ENCODE measurements around the gene FLT1. TPM values are rescaled to one million over a fixed set of nuclear protein-coding genes. Genes with fewer than 3 reads are reported as not detected.

FLT1 gene
- total RNA-seq, 1 experiment from 2014 or later, result not detected

GRCh38 chr13:28412981-28413380, 81.9 kb downstream of the FLT1 start:
- no peak for DNase-seq
- peaks cover 12% of the 10 kb centered on the region for H3K27me3 Mint-ChIP-seq (ENCODE audit: unreplicated experiment)
- no peaks in the 10 kb centered on the region for H3K36me3 Mint-ChIP-seq (ENCODE audit: insufficient read depth, unreplicated experiment)
- intact Hi-C loops (cut with micrococcal nuclease; ENCODE audit: unreplicated experiment), result no loop called here
- H3K9me3 Mint-ChIP-seq (ENCODE audit: low read depth, unreplicated experiment), result no peaks in the 10 kb centered on the region
- TF ChIP-seq CTCF (IDR thresholded peaks at IDR 0.05; ENCODE audit: unreplicated experiment), result no peak
- no TSS peak for BruUV-seq (replicated peaks)
- H3K27ac Mint-ChIP-seq (ENCODE audit: unreplicated experiment), result no peak overlapping the region
- H3K4me3 Mint-ChIP-seq (ENCODE audit: low read depth, unreplicated experiment), result no peak overlapping the region
- no peaks in the 10 kb centered on the region for H3K4me1 Mint-ChIP-seq (ENCODE audit: low read depth, unreplicated experiment)
- CTCF ChIA-PET, result no interaction called here

DNA sequence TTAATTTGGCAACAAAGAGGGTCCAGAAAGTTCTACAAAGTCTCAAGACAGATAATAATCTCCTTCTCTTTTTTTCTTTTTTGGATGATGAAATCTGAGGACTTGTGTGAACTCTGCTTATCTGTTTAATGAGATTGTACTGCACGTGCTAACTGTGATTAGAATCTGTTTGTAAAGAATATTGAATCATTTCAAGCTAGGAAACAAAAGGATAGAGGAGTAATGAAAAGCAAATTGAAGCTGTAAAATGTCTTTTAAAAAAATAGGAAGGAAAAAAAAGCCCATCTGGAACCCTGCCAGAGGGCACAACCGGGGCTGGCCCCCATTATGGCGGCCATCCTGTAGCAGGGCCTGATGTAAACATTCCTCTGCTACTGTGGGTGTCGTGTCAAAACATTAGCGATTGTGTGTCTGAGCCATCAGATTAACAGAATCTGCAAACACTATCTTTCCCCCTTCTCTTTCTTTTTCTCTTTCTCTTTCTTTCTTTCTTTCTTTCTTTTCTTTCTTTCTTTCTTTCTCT, 83.0 kb downstream of the FLT1 start:
- no peaks in the 10 kb centered on the region for H3K36me3 Mint-ChIP-seq (ENCODE audit: insufficient read depth, unreplicated experiment)
- no peaks in the 10 kb centered on the region for H3K9me3 Mint-ChIP-seq (ENCODE audit: low read depth, unreplicated experiment)
- H3K27me3 Mint-ChIP-seq (ENCODE audit: unreplicated experiment), result peaks cover 2% of the 10 kb centered on the region
- BruUV-seq (replicated peaks), result no TSS peak
- no peak for TF ChIP-seq CTCF (IDR thresholded peaks at IDR 0.05; ENCODE audit: unreplicated experiment)
- CTCF ChIA-PET, result interaction anchor here (0.7 kb wide), 1 partner anchor 26 kb away, joined by 6 read pairs; no protein-coding TSS in a partner anchor
- H3K4me1 Mint-ChIP-seq (ENCODE audit: low read depth, unreplicated experiment), result no peaks in the 10 kb centered on the region
- H3K27ac Mint-ChIP-seq (ENCODE audit: unreplicated experiment), result no peak overlapping the region
- intact Hi-C loops (cut with micrococcal nuclease; ENCODE audit: unreplicated experiment), result no loop called here
- no peak for DNase-seq
- no peak overlapping the region for H3K4me3 Mint-ChIP-seq (ENCODE audit: low read depth, unreplicated experiment)

DNA sequence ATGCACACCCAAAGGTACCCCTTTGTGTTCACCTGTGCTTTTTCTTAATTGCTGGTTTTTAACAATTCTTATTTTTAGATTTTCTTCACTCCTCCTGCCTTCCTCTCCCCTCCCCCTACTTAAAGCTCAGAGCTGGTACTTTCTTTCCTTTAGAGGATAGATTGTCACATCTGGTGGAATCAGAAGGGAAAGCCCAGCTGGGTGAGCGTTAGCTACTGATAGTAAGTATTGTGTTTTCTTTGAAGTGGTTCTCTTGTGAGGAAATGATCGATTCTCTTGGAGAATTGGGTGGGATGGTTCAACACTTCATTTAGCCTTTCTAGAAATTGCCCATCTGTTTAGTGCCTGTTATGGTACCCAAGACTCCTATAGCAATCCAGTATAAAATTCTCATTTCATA, 84.8 kb downstream of the FLT1 start:
- Mint-ChIP-seq H3K4me3 (ENCODE audit: low read depth, unreplicated experiment) (no peak overlapping the region), H3K27me3 (ENCODE audit: unreplicated experiment) (no peaks in the 10 kb centered on the region), H3K4me1 (ENCODE audit: low read depth, unreplicated experiment) (no peaks in the 10 kb centered on the region), H3K27ac (ENCODE audit: unreplicated experiment) (no peak overlapping the region), H3K36me3 (ENCODE audit: insufficient read depth, unreplicated experiment) (no peaks in the 10 kb centered on the region), H3K9me3 (ENCODE audit: low read depth, unreplicated experiment) (no peaks in the 10 kb centered on the region)
- CTCF ChIA-PET, result no interaction called here
- no peak for DNase-seq
- TF ChIP-seq CTCF (IDR thresholded peaks at IDR 0.05; ENCODE audit: unreplicated experiment), result no peak
- intact Hi-C loops (cut with micrococcal nuclease; ENCODE audit: unreplicated experiment), result no loop called here
- no TSS peak for BruUV-seq (replicated peaks)

DNA sequence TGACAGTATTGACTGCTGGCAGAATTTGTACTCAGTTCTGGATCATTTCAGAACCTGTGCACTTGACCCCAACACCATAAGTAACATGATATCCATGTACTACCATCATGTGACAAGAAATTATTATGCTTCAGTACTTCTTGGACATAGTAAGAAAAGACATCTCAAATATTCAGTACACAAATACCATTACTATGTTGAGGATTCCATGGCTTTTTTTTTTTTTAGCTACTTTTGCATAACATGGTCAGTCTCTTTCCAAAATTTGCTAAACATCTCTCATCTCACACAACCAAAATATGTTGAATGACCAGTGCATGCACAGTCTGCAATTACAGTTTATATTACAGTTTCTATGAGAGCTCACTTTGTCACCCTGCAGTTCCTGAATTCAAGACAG, 85.3 kb downstream of the FLT1 start:
- CTCF ChIA-PET, result no interaction called here
- Mint-ChIP-seq H3K27ac (ENCODE audit: unreplicated experiment) (no peak overlapping the region), H3K4me3 (ENCODE audit: low read depth, unreplicated experiment) (no peak overlapping the region), H3K9me3 (ENCODE audit: low read depth, unreplicated experiment) (no peaks in the 10 kb centered on the region), H3K4me1 (ENCODE audit: low read depth, unreplicated experiment) (no peaks in the 10 kb centered on the region), H3K27me3 (ENCODE audit: unreplicated experiment) (no peaks in the 10 kb centered on the region), H3K36me3 (ENCODE audit: insufficient read depth, unreplicated experiment) (no peaks in the 10 kb centered on the region)
- no TSS peak for BruUV-seq (replicated peaks)
- DNase-seq, result no peak
- TF ChIP-seq CTCF (IDR thresholded peaks at IDR 0.05; ENCODE audit: unreplicated experiment), result no peak
- intact Hi-C loops (cut with micrococcal nuclease; ENCODE audit: unreplicated experiment), result no loop called here

All from Calu3 (cell line).